COLO668 (cell line): ENCODE results near the gene SURF6.
"Not testable (repeated sequence)": the region's sequence is repeated elsewhere in the genome, so short reads cannot be mapped to it uniquely, and the experiment has no call there.

Source experiments
- DNase-seq: peaks from one replicate; lab custom pipeline; 2025; ENCODE audit not compliant: unreplicated experiment; lab: John Stamatoyannopoulos, UW

Gene SURF6

GRCh38 chr9:133301253-133302230 is 34.4 kb downstream of the SURF6 start:
- DNase-seq, result no peak

DNA sequence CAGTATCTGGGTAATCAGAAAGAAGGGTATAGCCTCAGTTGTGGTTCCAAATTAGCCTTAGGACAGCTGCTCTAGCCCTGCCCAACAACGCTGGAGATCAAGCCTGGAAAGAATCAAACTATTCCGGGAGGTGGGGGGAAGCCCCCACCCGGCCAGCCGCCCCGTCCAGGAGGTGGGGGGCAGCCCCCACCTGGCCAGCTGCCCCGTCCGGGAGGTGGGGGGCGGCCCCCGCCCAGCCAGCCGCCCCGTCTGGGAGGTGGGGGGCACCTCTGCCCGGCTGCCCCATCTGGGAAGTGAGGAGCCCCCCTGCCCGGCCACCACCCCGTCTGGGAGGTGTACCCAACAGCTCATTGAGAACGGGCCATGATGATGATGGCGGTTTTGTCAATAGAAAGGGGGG is 36.0 kb downstream of the SURF6 start:
- not testable (repeated sequence) for DNase-seq

- no peak for DNase-seq
Measured at GRCh38 chr9:133294257-133294656, 41.7 kb downstream of the SURF6 start.

- no peak for DNase-seq
Measured at GRCh38 chr9:133290751-133291302, 45.2 kb downstream of the SURF6 start.

- no peak for DNase-seq
Measured at GRCh38 chr9:133286523-133286922, 49.5 kb downstream of the SURF6 start.

DNA sequence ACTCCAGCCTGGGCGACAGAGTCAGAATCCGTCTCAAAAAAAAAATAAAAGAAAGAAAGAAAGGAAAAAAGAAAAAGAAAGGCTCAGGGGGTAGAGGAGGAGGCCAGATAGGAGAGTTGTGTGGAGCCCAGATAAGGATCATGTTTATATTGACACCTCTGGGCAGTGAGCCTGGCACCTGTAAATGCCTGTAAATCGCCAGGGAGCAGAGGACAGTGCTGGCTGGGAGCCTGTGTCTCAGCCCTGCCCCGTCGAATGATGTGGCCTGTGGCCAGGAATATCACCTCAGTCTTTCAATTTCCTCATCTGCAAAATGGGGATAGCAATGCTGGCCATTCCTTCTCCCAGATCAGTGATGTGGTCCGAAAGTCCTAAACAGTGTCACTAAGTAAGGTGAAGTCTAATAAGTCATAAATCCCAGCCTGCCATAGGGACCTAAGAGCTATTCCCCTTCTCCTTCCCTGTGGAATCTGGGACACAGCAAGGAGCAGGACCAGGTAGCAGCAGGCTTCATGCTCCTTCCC is 50.7 kb downstream of the SURF6 start:
- DNase-seq, result no peak

DNA sequence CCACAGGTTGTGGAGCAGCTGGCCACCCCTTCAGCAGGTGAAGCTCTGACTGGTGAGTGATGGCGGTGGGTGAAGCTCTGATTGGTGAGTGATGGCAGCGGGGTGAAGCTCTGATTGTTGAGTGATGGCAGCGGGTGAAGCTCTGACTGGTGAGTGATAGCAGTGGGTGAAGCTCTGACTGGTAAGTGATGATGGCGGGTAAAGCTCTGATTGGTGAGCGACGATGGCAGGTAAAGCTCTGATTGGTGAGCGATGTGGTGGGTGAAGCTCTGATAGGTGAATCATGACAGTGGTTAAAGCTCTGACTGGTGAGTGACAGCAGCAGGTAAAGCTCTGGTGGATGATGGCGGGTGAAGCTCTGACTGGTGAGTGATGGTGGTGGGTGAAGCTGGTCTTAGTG is 51.6 kb downstream of the SURF6 start:
- DNase-seq, result no peak

GRCh38 chr9:133283255-133284032 is 52.5 kb downstream of the SURF6 start:
- DNase-seq, result not testable (repeated sequence)

- DNase-seq, result no peak
Measured at GRCh38 chr9:133282464-133283238, 53.3 kb downstream of the SURF6 start.

GRCh38 chr9:133280392-133280791 is 55.6 kb downstream of the SURF6 start:
- no peak for DNase-seq
